GM23248 (cell line): ENCODE results near the gene FXR2.

Experiments
- EZH2 ChIP-seq: fragments of 200-600 bp; sonication (generic); IDR thresholded peaks from 2 replicates; pipeline ENCODE4 v1.6.1; 2018; ENCODE audit warnings: antibody characterized with exemption, mild to moderate bottlenecking; ENCODE audit not compliant: insufficient read depth, poor library complexity, severe bottlenecking
- EZH2phosphoT487 ChIP-seq: fragments of 200-600 bp; sonication (generic); IDR thresholded peaks from 2 replicates; pipeline ENCODE4 v1.6.1; 2018; ENCODE audit warnings: antibody characterized with exemption, moderate library complexity, mild to moderate bottlenecking, low read depth; ENCODE audit not compliant: insufficient read depth

GRCh38 chr17:7562208-7562605 lies 52.5 kb downstream of the FXR2 start:
- TF ChIP-seq EZH2 (no peak), EZH2phosphoT487 (no peak)
